Lower leg skin (tissue), 4 donors: ENCODE data around the gene EYA3. TPM values are rescaled to one million over a fixed set of nuclear protein-coding genes. Genes with fewer than 3 reads are reported as not detected.

Experiments used
- DNase-seq, 2 donors: peaks; one replicate each; pipeline ENCODE4 v3.0.0-alpha.2; 2019; ENCODE audit warnings: low spot score in 2 of 2
- H3K4me3 ChIP-seq: fragments of 200-600 bp; sonication (generic); 2 replicates; pipeline ENCODE4 v1.5.1; 2017; ENCODE audit warnings: mild to moderate bottlenecking, low read depth; ENCODE audit not compliant: poor library complexity, severe bottlenecking
- CTCF ChIP-seq, 3 donors: fragments of 450-650 bp; IDR thresholded peaks; one replicate each; pipeline ENCODE4 v1.5.1; 2016; ENCODE audit warnings: antibody characterized with exemption in 3 of 3, mild to moderate bottlenecking in 3 of 3, moderate library complexity in 2 of 3
- POLR2A ChIP-seq, 2 donors: fragments of 450-650 bp; IDR thresholded peaks; one replicate each; pipeline ENCODE4 v1.6.1; 2016 to 2017; ENCODE audit warnings: antibody characterized with exemption in 2 of 2, mild to moderate bottlenecking in 1 of 2, moderate library complexity in 1 of 2
- WGBS, 2 donors: methylation state at CpG; one replicate each; pipeline ENCODE4 v1.1.5; 2018; 5-methylcytosine and 5-hydroxymethylcytosine counted together
- intact Hi-C: fragments of 100-400 bp; cut with DNase I; formaldehyde crosslinking; loops from one replicate; pipeline ENCODE4 v1.15.0; 2023; ENCODE audit warnings: low total_unique reads
- total RNA-seq, 4 donors: library from RNA; depleted of rRNA; stranded (reverse); fragments of >200 nt; gene quantifications; one replicate each; pipeline ENCODE4 v1.1.0, GENCODE V29; 2016

Gene EYA3
- total RNA-seq, 4 donors from 2014 or later: 14.9 to 20.1 (median 17.1) TPM

DNA sequence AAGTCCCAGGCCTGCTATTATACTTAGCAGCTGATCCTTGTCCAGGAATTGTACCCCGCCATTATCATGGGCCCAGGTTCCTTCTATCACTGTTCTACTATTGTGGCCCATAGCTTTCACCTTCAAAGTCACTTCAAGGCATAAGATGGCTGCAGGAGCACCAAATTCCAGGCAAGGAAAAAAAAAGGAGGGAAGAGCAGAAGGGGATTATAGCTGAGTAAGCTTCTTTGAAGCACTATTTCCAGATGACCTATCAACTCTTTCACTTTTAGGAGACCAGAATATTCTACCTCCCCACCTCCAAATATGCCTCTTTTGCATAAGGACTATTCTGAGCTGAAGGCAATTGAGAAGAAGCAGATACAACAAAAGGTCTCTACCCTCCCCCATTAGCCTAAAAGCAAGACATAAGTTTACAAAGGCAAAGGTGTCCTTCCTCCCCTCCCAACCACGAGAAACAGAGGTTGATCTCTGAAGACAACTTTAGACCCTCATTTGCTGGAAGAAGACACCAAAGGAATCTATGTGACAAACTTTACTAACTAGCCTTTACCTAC is 46.3 kb upstream of the EYA3 start:
- no peak for DNase-seq
- 91 to 95% methylated on average over 2 of the region's 2 CpGs for WGBS, 2 donors
- TF ChIP-seq CTCF (IDR thresholded peaks at IDR 0.05) (no peak), POLR2A (IDR thresholded peaks at IDR 0.05) (no peak)
- no peak overlapping the region for H3K4me3 ChIP-seq
- intact Hi-C loops: no loop called here

GRCh38 chr1:28132171-28133167 is 44.1 kb upstream of the EYA3 start:
- TF ChIP-seq POLR2A (IDR thresholded peaks at IDR 0.05) (no peak), CTCF (IDR thresholded peaks at IDR 0.05) (no peak)
- WGBS, 2 donors: 82 to 83% methylated on average over 11 of the region's 11 CpGs
- intact Hi-C loops: no loop called here
- H3K4me3 ChIP-seq: no peak overlapping the region
- DNase-seq: no peak

- intact Hi-C loops: no loop called here
- WGBS, 2 donors: 79 to 81% methylated on average over 6 of the region's 6 CpGs
- H3K4me3 ChIP-seq: no peak overlapping the region
- no peak for TF ChIP-seq CTCF (IDR thresholded peaks at IDR 0.05)
- no peak for TF ChIP-seq POLR2A (IDR thresholded peaks at IDR 0.05)
- DNase-seq: no peak
Measured at GRCh38 chr1:28130901-28131300, 42.5 kb upstream of the EYA3 start.

DNA sequence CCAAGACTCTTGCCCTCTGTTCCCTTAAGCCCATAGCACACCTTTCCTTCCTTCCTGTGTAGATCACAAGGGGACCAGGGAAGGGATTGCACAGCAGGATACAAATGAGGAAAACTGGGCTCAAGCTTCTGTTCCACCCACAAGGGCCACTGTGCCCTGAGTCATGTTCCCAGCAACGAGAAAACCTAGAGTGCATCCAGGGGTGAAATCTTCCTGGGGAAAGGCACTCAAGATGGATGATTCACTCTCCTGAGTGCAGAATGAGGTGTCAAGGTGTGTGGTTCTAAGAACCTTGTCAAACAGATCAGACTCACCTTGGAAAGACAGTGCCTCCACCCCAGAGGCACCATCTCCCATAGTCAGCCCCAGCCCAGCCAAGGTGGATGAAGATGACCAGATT is 40.7 kb upstream of the EYA3 start:
- WGBS, 2 donors: 13 to 22% methylated on average over 1 of the region's 1 CpG
- DNase-seq: no peak
- intact Hi-C loops: no loop called here
- no peak for TF ChIP-seq CTCF (IDR thresholded peaks at IDR 0.05)
- TF ChIP-seq POLR2A (IDR thresholded peaks at IDR 0.05): no peak
- H3K4me3 ChIP-seq: no peak overlapping the region

- intact Hi-C loops: no loop called here
- no peak for TF ChIP-seq POLR2A (IDR thresholded peaks at IDR 0.05)
- WGBS, 2 donors: 73 to 80% methylated on average over 3 of the region's 3 CpGs
- DNase-seq: no peak
- no peak overlapping the region for H3K4me3 ChIP-seq
Measured at GRCh38 chr1:28127617-28128257, 39.3 kb upstream of the EYA3 start.
